CD4-positive, alpha-beta T cell (primary cell): ENCODE data around the gene MCAT. TPM values are rescaled to one million over a fixed set of nuclear protein-coding genes. Genes with fewer than 3 reads are reported as not detected.

Experiments used
- ATAC-seq: fragments of 200-7000 bp; cut with Tn5 transposase; one replicate; pipeline ENCODE4 v1.10.0; 2022; ENCODE audit warnings: mild to moderate bottlenecking; ENCODE audit not compliant: poor library complexity
- CTCF ChIA-PET: fragments of 350-600 bp; sonication (Branson Sonifier 250); formaldehyde crosslinking; loops from one replicate; lab custom pipeline; 2021; ENCODE audit warnings: antibody characterized with exemption, inconsistent platforms; lab: Charles Lee
- POLR2A ChIA-PET: fragments of 350-600 bp; sonication (Branson Sonifier 250); formaldehyde crosslinking; loops from one replicate; lab custom pipeline; 2021; ENCODE audit warnings: antibody characterized with exemption, inconsistent platforms; lab: Charles Lee
- DNase-seq, 14 experiments: peaks; one replicate each; pipeline ENCODE4 v3.0.0-alpha.2; 2013 to 2020; ENCODE audit warnings: mixed read lengths in 2 of 14
- H3K27ac ChIP-seq, 2 donors: one replicate each; pipeline versions ENCODE4 v1.5.1 to v1.7.0; 2013; ENCODE audit warnings: low read length in 2 of 2, low read depth in 1 of 2, mild to moderate bottlenecking in 1 of 2
- H3K27me3 ChIP-seq, 2 experiments: 1 replicate in 1 of 2; 2 replicates in 1 of 2; pipeline versions ENCODE4 v1.6.1 to v1.7.0; 2013; ENCODE audit warnings: low read length in 2 of 2, control low read depth in 1 of 2, mild to moderate bottlenecking in 1 of 2, moderate library complexity in 1 of 2; ENCODE audit not compliant: insufficient read depth in 2 of 2, control insufficient read depth in 1 of 2
- H3K36me3 ChIP-seq: one replicate; pipeline ENCODE4 v1.6.1; 2013; ENCODE audit warnings: low read length, control low read depth; ENCODE audit not compliant: insufficient read depth
- H3K4me1 ChIP-seq: one replicate; pipeline ENCODE4 v1.6.1; 2013; ENCODE audit warnings: low read length, control low read depth; ENCODE audit not compliant: insufficient read depth
- H3K4me3 ChIP-seq: one replicate; pipeline ENCODE4 v1.5.1; 2013; ENCODE audit warnings: mild to moderate bottlenecking, low read length, moderate library complexity
- H3K9me3 ChIP-seq, 2 experiments: 1 replicate in 1 of 2; 2 replicates in 1 of 2; pipeline versions ENCODE4 v1.6.1 to v1.7.0; 2013; ENCODE audit warnings: low read length in 2 of 2, mild to moderate bottlenecking in 2 of 2, control low read depth in 1 of 2, moderate library complexity in 1 of 2; ENCODE audit not compliant: control insufficient read depth in 1 of 2, insufficient read depth in 1 of 2
- H3K27ac Mint-ChIP-seq: one replicate; pipeline ENCODE4 v1.8.0; 2020; ENCODE audit warnings: mixed read lengths
- H3K27me3 Mint-ChIP-seq: one replicate; pipeline ENCODE4 v1.8.0; 2021; ENCODE audit warnings: mixed read lengths
- H3K36me3 Mint-ChIP-seq: one replicate; pipeline ENCODE4 v1.8.0; 2021; ENCODE audit warnings: low read depth, mixed read lengths
- H3K4me1 Mint-ChIP-seq: one replicate; pipeline ENCODE4 v1.8.0; 2021; ENCODE audit warnings: low read depth, mixed read lengths
- H3K4me3 Mint-ChIP-seq: one replicate; pipeline ENCODE4 v1.8.0; 2020; ENCODE audit warnings: mild to moderate bottlenecking, mixed read lengths
- H3K9me3 Mint-ChIP-seq: one replicate; pipeline ENCODE4 v1.8.0; 2020; ENCODE audit warnings: mixed read lengths
- CTCF ChIP-seq: fragments of 200-600 bp; IDR thresholded peaks from one replicate; pipeline ENCODE4 v1.8.0; 2022; ENCODE audit warnings: antibody characterized with exemption, mild to moderate bottlenecking
- intact Hi-C, 2 experiments: fragments of 100-400 bp; cut with DNase I in 1 of 2; cut with micrococcal nuclease in 1 of 2; formaldehyde crosslinking; loops; one replicate each; pipeline versions ENCODE4 v1.15.1 to v1.9.0; 2023 to 2025; cut with DNase I, micrococcal nuclease
- total RNA-seq, 174 experiments: library from RNA in 2 of 174; stranded (reverse) in 2 of 174; gene quantifications; one replicate each; pipeline ENCODE4 v1.2.3 and lab custom pipeline; 2021 to 2026

MCAT gene
- total RNA-seq, 2 experiments from 2014 or later: 16.1 to 18.0 TPM

GRCh38 chr22:43182118-43182517, 38.9 kb upstream of the MCAT start:
- Mint-ChIP-seq H3K27me3 (no peaks in the 10 kb centered on the region), H3K27ac (peak overlapping the region; percentile 20), H3K4me3 (no peak overlapping the region), H3K4me1 (peaks cover 17% of the 10 kb centered on the region), H3K9me3 (no peaks in the 10 kb centered on the region), H3K36me3 (peaks cover 12% of the 10 kb centered on the region)
- no peak for ATAC-seq
- Histone ChIP-seq H3K27ac (no peak overlapping the region), H3K9me3 (no peaks in the 10 kb centered on the region), H3K4me1 (peaks cover 19% of the 10 kb centered on the region), H3K27me3 (no peaks in the 10 kb centered on the region), H3K36me3 (peaks cover 24% of the 10 kb centered on the region), H3K4me3 (no peak overlapping the region)
- CTCF ChIA-PET: no interaction called here
- no peak for TF ChIP-seq CTCF
- intact Hi-C loops: no loop called here
- POLR2A ChIA-PET: no interaction called here
- no peak for DNase-seq

DNA sequence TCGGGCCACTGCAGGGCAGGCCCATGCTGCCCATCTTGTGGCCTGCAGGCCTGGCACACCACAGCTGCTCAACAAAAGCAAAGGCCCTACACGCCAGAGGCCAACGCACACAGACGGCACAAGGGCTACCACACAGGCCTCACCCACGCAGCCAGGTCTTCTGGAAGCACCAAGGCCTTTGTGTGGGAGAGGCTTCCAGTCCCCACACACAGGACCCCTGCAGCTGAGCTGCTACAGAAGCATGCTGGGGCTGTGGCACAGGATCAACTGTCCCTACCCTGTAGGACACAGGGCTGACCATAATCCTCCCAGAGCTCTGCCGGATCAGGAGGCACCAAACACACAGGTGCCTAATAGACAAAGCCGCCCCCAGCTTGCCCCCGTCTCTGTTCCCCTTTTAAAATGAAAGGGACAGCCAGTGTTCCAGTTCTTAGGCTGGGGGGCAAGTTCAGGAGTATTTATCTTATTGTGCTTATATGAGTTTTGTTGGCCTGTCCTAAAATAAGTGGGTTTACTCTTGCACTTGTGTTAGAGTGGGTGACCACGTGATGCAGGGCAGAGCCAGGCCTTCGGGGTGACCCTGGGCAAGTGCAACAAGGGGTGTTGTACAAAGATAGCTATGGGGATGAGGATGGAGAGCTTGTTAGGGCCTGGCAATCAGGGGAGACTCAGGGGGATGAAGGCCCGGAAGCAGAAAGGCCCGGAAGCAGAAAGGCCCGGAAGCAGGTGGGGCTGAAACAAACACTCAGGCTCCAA, 38.3 kb upstream of the MCAT start:
- peaks cover 24% of the 10 kb centered on the region for H3K36me3 ChIP-seq
- no peak for ATAC-seq
- Mint-ChIP-seq H3K9me3 (no peaks in the 10 kb centered on the region), H3K36me3 (peaks cover 12% of the 10 kb centered on the region), H3K27ac (peak overlapping the region; percentile 20), H3K4me1 (peaks cover 17% of the 10 kb centered on the region), H3K27me3 (no peaks in the 10 kb centered on the region), H3K4me3 (peak overlapping the region; percentile 64)
- no peak overlapping the region for H3K4me3 ChIP-seq
- H3K27ac ChIP-seq: no peak overlapping the region
- CTCF ChIA-PET: no interaction called here
- TF ChIP-seq CTCF: no peak
- intact Hi-C loops: no loop called here
- no peaks in the 10 kb centered on the region for H3K27me3 ChIP-seq
- no peak for DNase-seq
- peaks cover 18% of the 10 kb centered on the region for H3K4me1 ChIP-seq
- no peaks in the 10 kb centered on the region for H3K9me3 ChIP-seq
- POLR2A ChIA-PET: no interaction called here

DNA sequence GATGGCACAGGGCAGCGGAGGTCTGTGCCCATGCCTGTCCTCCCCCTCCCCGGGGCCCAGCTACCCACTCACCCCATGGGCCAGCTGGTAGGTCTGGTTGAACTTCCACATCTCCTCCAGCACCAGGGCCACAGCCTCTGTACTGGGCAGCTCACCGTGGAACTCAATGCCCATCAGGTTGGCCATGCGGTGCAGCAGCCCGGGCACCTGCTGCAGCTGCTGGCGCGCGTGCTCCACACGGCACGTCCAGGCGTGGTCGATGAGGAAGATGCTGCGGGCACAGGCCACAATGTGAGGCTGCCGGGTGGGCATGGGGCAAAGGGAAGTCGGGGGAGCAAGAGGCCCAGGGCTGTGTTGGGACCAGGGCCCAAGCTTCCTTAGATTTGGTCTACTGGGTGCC, 37.5 kb upstream of the MCAT start:
- intact Hi-C loops: no loop called here
- peaks cover 12% of the 10 kb centered on the region for H3K4me1 Mint-ChIP-seq
- Histone ChIP-seq H3K36me3 (peaks cover 28% of the 10 kb centered on the region), H3K4me1 (peaks cover 10% of the 10 kb centered on the region), H3K27me3 (no peaks in the 10 kb centered on the region), H3K27ac (no peak overlapping the region), H3K9me3 (no peaks in the 10 kb centered on the region), H3K4me3 (no peak overlapping the region)
- ChIA-PET POLR2A (no interaction called here), CTCF (no interaction called here)
- TF ChIP-seq CTCF: no peak
- H3K27me3 Mint-ChIP-seq: no peaks in the 10 kb centered on the region
- H3K27ac Mint-ChIP-seq: no peak overlapping the region
- DNase-seq: no peak
- no peaks in the 10 kb centered on the region for H3K9me3 Mint-ChIP-seq
- H3K36me3 Mint-ChIP-seq: peaks cover 12% of the 10 kb centered on the region
- no peak overlapping the region for H3K4me3 Mint-ChIP-seq
- ATAC-seq: no peak
